ENCODE results near the gene SLAIN2.

DNA sequence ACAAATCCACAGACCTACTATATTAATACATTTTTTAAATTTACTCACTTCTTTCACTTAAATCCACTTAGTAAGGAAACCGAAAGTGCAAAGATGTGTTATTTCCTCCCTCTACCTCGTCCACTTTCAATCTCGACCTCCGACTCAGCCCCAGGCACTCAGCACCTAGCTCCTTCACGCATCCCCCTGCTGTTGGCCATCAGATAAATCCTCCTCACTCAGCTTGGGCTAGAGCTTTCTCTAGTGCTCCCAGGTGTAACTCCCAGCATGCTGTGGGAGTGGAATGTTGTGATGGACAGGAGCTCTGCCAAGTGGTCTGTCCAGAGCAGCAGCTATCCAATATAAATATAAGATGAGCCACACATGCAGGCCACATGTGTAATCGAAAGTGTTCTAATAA lies 45.0 kb upstream of the SLAIN2 start:
- TF ChIP-seq CTCF (conservative IDR thresholded peaks at IDR 0.05; ENCODE audit: low read depth, low read length) (no peak), EZH2 (IDR thresholded peaks at IDR 0.05; ENCODE audit: low read length, unreplicated experiment) (no peak)
